Renal cortex interstitium (tissue), 11 donors: ENCODE data around the gene MACF1. TPM values are rescaled to one million over a fixed set of nuclear protein-coding genes. Genes with fewer than 3 reads are reported as not detected.

ENCODE experiments used
- DNase-seq, 11 donors: peaks; one replicate each; pipeline ENCODE4 v3.0.0-alpha.2; 2013; ENCODE audit warnings: low read depth in 9 of 11, low spot score in 4 of 11; ENCODE audit errors: extremely low read depth in 1 of 11
- polyA plus RNA-seq, 3 donors: library from polyadenylated mRNA; unstranded; fragments of 120-200 nt; gene quantifications; one replicate each; pipeline ENCODE4 v1.2.1, GENCODE V29; 2013; ENCODE audit not compliant: insufficient read length in 3 of 3

MACF1 gene
- polyA plus RNA-seq, 3 donors, result 252 to 274 (median 259) TPM

DNA sequence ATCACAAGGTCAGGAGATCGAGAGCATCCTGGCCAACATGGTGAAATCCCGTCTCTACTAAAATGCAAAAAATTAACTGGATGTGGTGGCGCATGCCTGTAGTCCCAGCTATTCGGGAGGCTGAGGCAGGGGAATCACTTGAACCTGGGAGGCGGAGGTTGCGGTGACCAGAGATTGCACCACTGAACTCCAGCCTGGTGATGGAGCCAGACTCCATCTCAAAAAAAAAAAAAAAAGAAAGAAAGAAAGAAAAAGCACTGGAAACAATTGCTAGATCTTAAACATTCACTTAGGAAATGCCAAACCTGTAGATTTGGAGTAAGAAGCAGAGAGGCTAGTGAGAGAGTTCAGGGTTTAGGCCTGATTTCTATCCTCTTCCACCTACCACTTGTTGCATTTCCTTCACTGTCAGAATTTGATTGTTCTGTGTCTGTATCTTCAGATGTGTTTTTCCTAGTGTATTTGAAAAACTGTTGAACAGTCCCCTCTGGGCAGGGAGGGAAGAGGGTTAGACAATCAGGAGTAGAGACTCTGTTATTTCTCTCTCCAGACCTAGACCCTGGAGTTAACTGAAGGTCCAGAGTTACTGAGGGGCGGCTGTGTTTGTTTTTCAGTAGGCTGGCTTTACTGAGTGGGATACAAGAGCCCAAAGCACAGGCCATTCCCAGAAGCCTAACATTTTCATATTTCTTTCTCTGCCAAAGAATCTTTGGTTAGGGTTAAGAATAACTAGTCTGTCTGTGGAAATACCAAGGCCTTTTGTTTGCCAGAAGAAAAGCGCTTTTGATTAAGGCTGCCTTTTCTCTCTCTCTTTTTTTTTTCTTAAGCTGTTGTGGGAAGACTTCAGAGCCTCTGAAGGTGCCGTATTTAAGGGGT is 31.1 kb upstream of the MACF1 start:
- DNase-seq, result no peak

DNA sequence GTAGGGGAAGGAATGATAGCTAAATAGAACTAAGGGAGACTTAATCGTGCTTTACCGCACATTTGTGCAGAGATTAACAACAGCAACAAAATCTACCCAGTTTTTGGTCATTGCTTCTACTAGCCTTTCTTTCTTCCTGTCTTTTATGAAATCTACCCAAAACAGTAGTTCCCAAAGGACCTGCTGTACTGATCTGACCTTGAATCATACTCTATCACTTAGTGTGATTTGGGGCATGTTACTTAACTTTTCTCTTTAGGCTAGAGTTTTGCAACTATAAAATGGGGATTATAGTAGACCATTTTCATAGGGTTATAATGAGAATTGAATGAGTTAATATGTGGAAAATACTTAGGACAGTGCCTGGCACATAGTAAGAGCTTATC is 30.5 kb upstream of the MACF1 start:
- DNase-seq, result no peak

DNA sequence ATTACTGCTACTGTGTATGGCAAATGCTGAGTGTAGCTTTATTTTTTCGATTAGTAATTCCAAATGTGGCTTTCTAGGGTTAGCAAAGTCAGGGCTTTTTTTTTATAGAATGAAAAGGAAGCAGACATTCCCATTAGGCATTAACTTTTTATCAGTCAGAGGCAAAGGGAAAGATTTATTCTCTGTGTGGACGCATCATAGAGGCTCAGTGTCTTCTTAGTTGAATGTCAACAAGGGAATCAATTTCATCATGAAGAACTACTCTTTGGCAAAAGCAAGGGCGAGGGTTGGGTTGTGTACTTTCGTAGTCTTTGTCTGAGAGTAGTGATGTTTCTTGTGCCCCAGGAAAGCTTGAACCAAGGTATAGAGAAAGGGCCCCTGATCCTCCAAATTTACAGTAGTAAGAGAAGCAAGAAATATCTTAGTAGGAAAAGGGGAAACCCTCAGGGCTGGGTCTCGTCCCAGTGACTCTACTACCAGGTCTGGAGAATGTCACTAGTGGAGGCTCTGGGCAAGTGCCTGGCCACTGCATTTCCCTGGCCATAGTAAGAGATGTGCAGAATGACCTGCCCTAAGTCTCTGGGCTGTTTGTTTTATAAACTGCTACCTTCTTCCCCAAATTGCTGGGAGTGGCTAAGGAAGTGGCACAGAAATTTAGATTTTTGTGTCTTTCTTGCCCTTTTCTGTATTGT is 30.0 kb upstream of the MACF1 start:
- DNase-seq, result no peak

DNA sequence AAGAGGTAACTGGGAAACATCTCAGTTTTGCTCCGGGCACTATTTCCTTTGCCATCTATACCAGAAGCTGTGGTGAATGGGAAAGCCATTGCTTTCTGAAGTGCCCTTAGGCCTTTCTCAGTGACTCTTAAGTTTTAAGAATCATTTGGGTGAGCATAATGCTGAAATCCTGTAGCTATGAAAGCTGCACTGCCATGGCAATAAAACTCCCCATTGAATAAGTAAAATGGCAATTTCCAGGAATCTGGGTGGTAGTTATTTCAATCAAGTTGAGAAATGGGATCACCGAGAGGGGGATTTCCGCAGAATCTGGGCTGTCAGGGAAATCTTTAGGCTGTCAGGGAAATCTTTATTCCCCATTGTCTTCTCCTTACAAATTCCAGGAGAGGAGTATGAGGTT is 26.8 kb upstream of the MACF1 start:
- no peak for DNase-seq

DNA sequence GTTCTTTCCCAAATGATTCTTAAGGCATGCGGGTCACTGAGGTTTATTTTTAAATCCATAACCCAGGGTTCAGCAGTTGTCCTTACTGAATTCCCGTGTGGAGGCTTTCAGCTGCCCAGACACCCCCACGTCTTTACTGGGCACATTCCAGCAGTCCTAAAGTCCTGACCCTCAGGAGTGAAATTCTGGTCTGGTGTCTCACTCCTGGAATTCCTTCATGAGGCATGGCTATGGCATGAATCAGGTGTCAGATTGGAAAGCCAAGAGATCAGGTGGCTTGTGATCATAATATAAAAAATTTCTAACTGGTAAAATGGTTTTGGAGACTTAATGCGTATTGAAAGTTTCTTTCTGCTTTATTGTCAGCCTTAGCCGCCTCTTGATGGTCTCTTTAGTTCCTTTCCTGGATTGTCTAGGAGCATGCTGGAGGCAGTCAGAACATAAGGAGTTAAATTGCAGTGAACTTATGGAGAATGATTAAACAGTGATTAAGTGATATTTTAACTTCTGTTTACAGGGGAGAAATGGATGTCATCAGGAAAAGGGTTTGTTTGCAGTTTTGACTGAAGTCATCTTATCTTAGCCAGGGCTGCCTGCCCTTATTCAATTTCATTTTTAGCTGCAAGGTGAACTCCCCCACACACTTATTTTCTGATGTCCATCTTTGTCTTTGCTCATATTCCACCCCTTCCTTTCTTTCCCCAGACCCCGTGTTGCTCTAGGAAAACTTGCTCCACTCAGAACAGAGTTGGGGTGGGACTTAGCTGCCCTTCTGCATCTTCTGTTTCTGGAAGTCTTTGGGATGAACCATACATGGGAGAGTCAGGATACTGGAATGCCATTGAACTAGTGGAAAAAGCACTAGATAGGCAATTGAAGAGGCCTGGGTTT is 25.7 kb upstream of the MACF1 start:
- DNase-seq, result no peak

DNA sequence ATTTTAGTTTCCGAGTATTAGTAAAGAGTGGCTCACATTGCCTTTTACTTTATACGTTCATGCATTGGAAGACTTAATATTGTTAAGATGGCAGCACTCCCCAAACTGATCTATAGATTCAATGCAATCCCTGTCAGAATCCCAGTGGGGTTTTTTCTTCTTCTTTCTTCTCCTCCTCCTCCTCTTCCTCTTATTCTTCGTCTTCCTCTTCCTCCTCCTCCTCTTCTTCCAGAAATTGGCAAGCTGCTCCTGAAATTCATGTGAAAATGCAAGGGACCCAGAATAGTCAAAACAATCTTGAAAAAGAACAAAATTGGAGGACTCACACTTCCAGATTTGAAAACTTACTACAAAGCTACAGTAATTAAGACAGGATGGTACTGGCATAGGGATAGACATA is 23.2 kb upstream of the MACF1 start:
- no peak for DNase-seq

DNA sequence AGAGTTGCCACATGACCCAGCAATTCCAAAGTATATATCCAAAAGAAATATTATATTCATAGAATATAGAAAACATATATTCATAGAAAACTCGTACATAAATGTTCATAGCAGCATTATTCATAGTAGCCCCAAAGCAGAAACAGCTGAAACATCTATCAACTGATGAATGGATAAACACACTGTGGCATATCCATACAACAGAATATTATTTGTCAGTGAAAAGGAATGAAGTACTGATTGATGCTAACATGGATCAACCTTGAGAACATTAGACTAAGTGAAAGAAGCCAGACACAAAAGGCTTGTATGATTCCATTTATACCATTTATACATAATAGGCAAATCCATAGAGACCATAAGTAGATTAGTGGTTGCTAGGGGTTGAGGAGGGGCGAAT is 21.7 kb upstream of the MACF1 start:
- no peak for DNase-seq

DNA sequence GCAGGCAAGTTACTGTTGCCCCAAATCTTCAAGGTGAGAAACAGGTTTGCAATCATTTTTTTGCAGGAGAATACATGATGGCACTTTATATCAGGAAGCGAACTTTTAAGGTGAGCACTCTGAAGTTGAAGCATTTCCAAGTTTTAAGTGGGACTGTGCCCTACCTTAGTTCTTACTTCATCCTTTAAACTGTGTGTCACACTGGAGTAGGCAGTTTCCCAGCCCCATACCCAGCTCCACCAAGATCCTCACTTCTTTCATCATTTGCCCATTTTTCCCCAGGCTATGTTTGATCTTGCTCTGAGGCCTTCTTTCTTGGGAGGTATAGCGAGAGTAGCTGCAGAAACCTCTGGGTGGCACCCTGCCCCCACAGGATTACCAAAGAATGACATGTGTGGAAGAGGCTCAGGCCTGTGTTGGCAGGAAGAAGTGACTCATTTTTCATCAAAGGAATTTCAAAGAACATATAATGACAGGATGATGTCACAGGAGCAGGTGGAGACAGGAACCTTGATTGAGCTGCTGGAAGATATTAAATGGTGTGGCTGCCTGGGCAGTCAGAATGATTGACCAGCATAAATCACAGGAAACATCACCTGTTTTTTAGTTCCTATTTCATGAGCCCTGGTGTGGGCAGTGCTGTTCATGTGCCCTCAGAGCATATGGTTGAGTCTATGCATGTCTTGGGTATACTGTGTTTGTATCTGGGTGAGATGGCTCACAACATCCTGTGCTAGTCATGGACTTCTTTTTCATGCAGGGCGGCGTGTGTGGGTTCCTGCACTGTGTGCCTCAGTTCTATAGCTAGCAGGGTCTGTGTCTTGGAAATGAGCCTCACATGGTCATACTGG is 20.8 kb upstream of the MACF1 start:
- DNase-seq, result no peak

DNA sequence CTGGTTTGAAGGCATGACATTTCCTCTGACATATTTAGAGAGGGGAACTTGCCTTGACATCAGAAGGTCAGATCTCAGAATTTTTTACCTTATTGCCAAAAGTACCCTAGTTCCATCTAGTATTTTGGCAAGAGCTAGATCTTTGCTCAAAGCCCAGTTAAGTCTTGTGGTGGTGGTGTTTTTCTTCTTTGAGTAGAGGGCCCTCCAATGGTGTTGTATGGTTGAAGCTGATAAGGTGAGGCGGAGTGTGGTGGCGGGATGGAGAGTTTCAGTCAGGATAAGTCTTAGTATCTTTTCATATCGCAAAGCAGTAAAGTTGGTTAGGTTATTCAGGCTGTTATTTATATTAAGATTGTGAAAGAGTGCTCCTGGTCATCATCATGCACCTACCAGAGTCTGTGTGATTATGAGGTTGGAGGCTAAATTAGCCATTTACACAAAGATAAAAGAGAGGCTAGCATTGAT is 20.1 kb upstream of the MACF1 start:
- DNase-seq, result no peak

DNA sequence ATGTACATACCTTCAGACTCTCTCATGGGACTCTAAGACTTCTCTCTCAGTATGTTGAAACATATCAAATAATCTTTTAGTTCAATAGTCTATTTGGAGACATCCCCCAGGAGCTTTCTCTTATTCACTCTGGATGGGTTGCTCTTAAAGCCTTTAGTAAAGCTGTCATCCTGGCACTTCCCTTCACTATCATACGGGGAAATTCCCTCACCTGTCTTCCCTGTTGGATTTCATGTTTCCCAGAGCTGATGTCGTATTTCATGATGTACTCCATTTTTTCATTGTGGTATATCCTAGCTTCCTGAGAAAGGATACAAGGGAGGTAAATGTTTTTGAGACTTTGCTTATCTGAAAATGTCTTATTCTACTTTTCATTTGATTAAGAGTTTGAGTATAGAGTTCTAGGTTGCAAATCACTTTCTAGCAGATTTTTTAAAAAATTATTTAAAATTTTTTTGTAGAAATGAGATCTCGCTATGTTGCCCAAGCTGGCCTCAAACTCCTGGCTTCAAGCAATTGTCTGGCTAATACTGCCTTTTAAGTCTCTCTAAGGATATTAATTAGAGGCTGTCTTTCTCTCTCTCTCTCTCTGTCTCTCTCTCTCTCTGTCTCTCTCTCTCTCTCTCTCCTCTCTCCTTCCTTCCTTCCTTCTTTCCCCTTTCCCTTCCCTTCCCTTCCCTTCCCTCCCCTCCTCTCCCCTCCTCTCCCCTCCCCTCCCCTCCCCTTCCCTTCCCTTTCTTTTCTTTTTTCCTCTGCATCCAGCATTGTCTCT is 17.0 kb upstream of the MACF1 start:
- DNase-seq, result no peak

DNA sequence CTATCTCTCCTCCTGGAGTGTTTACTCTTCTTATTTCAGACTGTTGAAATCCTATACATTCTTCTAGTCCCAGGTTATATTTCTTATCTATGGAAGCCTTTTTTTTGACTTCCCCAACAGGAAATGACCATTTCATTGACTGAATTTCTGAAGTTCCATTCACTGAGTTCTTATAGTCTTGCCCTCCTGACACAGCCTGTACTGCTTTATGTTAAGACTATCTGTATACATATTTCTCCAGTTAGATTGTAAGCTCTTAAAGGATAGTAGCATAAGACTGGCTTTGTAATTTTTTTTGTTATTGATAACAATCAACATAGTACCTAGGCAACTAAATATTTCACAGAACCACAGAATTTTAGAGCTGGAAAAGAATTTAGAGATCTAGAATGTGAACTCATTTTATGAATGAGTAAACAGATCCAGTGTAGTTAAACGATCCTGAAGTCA is 14.9 kb upstream of the MACF1 start:
- no peak for DNase-seq

DNA sequence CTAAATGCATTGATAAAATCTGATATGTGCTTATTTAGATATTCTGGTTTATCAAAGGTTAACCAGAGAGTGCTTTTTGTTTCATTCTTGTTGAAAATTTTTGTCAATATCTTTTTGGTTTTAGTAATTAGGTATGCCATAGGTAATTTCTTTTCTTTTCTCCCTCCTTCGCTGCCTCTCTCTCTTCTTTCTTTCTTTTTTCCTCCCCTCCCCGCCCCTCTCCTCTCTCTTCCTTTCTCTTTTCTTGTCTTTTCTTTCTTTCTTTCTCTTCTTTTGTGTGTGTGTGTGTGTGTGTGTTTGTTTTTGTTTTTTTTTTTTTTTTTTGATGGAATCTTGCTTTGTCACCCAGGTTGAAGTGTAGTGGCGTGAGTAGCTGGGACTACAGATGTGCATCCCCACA is 14.4 kb upstream of the MACF1 start:
- no peak for DNase-seq

DNA sequence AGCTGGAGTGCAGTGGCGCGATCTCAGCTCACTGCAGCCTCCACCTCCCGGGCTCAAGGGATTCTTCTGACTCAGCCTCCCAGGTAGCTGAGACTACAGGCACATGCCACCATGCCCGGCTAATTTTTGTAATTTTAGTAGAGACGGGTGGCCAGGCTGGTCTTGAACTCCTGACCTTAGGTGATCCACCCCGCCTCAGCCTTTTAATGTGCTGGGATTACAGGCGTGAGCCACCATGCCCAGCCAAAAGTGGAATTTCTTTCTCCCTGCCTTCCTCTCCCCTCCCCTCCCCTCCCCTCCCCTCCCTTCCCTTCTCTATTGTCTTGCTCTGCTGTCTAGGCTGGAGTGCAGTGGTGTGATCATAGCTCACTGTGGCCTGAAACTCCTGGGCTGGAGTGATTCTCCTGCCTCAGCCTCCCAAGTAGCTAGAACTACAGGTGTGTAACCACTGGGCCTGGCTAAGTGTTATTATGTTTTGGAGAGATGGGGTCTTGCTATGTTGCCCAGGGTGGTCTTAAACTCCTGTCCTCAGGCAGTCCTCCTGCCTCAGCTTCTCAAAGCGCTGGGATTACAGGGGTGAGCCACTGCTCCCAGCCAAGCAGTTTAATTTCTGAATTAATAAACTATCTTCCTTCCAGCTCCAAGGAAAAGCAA is 10.0 kb upstream of the MACF1 start:
- DNase-seq, result no peak

DNA sequence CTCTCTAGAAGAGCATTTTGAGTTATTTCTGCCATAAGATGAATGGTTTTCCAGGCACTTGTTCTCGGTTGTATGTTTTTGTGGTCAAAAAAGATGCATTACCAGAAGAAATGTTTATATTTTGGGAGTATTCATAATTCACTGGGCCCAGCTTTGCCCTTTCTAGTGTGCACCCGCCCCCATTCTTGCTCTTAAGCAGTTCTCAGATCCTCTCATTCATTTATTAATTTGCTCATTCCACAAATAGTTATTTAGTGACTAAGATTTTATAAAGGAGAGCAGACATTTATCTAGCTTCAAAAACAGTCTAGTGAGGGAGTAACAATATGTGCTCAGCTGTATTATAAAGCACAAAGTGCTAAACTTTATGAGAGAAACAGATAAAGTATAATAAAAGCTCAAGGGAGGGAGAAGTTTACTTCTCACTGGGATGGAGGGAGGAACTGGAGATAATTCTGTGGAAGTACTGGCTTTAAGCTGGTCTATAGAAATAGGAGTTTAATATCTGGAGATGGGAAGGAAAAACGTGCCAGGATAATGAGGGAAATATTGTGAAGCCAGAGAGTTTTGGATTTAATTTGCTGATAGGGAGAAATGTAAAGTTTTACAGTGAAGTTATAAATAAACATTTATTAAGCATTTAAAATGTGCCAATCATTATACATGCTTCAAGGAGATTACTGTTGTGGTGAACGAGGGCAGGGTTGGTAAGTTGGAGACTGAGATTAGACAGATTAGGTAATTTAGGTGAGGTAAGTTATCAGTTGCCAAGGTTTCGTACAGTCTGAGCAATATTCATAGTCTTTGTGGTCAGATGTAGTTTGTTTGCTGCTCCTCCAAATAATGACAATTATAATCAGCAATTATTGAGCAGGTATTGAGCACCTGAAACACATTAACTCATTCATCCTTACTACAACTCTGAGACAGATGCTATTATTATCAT is 9.1 kb upstream of the MACF1 start:
- DNase-seq, result no peak

DNA sequence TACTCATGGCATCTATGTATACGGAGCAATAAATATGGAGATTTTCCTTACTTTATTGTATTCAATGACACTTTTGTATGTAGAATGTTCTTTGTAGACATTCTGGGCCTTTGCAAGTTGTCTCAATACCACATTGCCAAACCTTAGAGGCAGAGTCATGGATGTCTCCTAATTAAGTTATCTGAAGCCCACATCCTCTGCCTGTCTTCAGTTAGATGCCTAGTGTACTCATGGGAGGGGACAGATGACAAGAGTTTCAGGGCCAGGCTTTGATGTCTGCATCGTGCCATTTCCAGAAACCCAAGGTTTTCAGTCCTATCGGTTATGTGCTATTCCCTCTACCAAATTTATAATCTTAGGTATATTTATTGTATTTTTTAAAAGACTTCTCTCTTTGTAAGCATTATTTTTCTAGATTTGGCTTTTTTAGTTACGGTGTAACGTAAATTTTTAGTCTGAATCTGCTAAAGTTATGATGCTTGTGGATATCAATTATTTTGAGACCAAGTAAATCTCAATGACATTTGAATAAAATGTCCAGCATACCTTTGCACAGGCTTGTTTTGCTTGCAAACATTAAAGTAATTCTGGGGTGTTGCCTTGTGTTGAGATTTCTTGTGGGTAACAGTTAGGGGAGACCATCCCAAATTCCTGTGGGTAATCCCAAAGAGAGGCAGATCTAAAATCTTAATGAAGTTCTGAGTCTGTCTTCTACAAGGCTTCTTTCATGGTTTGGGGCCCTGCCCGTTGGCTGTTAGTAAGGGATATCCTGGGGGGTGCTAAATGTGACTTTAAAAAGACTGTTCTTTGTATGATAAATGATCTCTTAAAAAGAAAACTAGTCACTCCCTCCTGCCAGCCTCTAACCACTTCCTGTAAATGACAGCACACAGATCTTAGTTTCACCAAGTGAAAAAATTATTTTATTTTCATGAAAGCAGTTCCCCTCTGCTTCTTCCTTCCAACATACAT is 8.0 kb upstream of the MACF1 start:
- DNase-seq, result no peak
